ENCODE results near the gene EPSTI1. TPM values are rescaled to one million over a fixed set of nuclear protein-coding genes. Genes with fewer than 3 reads are reported as not detected.
"Not testable (repeated sequence)": the region's sequence is repeated elsewhere in the genome, so short reads cannot be mapped to it uniquely, and the experiment has no call there.

Gene EPSTI1
- total RNA-seq, 1 donor from 2014 or later, result 24.7 TPM

DNA sequence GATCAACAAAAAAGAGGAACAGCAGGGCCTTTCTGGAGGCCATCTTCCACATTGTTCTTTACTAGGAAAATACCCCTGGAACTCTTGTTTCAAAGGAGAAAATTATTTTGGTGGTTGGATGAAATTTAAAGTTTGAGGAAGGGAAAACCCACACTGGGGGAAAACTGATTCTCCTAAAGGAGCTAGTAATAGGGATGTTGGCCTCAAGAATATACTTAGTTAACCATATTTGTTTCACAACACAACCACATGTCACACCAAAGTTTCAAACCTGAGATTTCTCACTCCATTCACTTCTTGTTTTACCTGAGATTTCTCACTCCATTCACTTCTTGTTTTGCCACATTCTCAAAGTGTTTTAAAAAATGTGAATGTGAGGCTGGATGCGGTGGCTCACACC, 2.8 kb upstream of the EPSTI1 start:
- Histone ChIP-seq H3K27me3 (no peaks in the 10 kb centered on the region), H3K9me3 (no peaks in the 10 kb centered on the region), H3K27ac (no peak overlapping the region), H3K4me3 (no peak overlapping the region), H3K4me1 (peaks cover 14% of the 10 kb centered on the region), H3K36me3 (no peaks in the 10 kb centered on the region)
- no peak for ATAC-seq
- intact Hi-C loops (cut with DNase I), result no loop called here
- TF ChIP-seq, protein P1, sequence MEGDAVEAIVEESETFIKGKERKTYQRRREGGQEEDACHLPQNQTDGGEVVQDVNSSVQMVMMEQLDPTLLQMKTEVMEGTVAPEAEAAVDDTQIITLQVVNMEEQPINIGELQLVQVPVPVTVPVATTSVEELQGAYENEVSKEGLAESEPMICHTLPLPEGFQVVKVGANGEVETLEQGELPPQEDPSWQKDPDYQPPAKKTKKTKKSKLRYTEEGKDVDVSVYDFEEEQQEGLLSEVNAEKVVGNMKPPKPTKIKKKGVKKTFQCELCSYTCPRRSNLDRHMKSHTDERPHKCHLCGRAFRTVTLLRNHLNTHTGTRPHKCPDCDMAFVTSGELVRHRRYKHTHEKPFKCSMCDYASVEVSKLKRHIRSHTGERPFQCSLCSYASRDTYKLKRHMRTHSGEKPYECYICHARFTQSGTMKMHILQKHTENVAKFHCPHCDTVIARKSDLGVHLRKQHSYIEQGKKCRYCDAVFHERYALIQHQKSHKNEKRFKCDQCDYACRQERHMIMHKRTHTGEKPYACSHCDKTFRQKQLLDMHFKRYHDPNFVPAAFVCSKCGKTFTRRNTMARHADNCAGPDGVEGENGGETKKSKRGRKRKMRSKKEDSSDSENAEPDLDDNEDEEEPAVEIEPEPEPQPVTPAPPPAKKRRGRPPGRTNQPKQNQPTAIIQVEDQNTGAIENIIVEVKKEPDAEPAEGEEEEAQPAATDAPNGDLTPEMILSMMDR (IDR thresholded peaks at IDR 0.05), result no peak
- no peak for DNase-seq

DNA sequence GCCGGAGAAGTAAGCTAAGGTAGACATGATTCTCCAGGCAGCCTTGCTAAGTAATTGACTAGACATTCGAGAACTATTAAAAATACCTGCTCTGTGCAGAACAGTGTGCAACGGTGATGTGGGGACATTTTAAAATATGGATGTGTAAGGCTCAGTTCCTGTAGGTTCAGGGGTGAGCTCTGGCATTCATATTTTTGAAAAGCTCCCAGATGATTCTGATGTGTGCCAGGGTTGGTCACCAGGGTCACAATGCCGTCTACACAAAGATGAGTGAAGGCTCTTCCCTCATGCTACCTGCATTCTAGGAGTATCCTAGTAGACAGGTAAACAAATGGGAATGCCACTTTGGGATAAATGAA, 702 bp upstream of the EPSTI1 start:
- peak; percentile 6 for ATAC-seq
- H3K36me3 ChIP-seq, result no peaks in the 10 kb centered on the region
- peak overlapping the region; percentile 88 for H3K27ac ChIP-seq
- intact Hi-C loops (cut with DNase I), result no loop called here
- no peaks in the 10 kb centered on the region for H3K27me3 ChIP-seq
- TF ChIP-seq, protein P1 (IDR thresholded peaks at IDR 0.05), result no peak
- DNase-seq, result no peak
- peaks cover 14% of the 10 kb centered on the region for H3K4me1 ChIP-seq
- no peaks in the 10 kb centered on the region for H3K9me3 ChIP-seq
- H3K4me3 ChIP-seq, result peak overlapping the region; percentile 64

DNA sequence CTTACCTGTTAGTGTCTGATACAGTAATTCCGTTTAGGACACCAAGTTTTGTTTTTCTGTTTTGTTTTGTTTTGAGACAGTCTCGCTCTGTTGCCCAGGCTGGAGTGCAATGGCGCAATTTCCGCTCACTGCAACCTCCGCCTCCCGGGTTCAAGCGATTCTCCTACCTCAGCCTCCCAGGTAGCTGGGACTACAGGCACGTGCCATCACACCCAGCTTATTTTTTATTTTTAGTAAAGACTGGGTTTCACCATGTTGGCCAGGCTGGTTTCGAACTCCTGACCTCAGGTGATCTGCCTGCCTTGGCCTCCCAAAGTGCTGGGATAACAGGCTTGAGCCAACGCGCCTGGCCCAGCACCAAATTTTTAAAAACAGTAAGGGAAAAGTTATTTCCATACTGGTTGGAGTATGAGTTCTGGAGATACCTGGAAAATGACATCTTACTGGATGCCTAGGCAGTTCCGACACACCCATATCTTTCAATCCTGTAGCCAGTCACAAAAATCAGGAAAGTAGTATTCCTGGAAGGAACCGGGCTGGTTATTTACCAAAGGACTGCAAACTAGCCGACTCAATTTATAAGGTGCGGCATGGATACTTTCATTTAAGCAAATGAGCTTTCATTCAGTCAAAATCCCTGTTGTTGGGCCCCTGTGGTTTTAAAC, 676 bp downstream of the EPSTI1 start:
- intact Hi-C loops (cut with DNase I); DNase-seq; H3K36me3 ChIP-seq; ATAC-seq; H3K27me3 ChIP-seq; H3K4me1 ChIP-seq; H3K9me3 ChIP-seq: not testable (repeated sequence)
- H3K4me3 ChIP-seq, result peak overlapping the region; percentile 64
- H3K27ac ChIP-seq, result peak overlapping the region; percentile 88

DNA sequence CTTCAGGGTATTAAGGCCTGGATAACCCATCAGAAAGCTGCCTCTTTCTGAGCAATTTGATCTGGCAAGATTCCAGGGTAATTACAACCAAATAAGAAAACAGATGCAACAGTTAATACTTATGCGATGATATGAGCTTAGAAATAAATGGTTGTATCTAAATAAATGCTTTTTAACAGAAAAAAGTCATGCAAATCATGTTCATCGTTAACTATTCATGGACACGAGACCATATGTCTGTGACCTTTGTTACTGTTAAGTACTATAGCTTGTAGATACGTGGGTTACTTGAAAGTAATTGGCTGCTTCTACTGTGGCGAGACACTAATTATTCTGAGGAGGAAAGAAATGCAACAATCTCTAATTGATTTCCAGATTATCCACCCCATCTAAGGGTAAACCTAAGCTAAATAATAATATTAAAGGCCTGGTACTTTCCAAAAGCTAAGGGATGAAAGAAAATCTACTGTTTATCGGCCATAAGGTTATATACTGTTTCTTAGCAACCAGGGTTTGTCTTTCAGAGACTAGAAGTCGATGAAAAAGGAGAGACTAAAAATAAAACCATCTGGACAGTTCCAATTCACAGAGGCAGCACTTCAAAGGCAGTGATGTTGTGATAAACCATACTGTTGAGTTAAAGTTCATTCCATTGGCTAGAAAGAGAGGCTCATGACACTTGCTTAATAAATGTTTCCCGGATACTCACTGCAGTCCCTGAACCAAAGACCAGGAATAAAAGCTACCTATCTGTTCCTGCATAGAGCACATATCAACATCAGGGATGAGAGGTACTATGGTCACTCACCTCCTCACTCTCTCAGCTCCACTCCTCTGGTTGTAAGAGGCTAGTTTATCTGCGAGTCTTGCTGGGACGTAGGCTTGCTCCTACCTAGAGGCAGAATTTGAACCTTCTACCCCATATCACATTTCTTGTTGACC, 1.5 kb downstream of the EPSTI1 start:
- Histone ChIP-seq H3K4me3 (peak overlapping the region; percentile 64), H3K36me3 (no peaks in the 10 kb centered on the region), H3K4me1 (peaks cover 9% of the 10 kb centered on the region), H3K27me3 (no peaks in the 10 kb centered on the region), H3K27ac (peak overlapping the region; percentile 88), H3K9me3 (no peaks in the 10 kb centered on the region)
- TF ChIP-seq, protein P1 (IDR thresholded peaks at IDR 0.05), result no peak
- intact Hi-C loops (cut with DNase I), result no loop called here
- DNase-seq (no peak), ATAC-seq (no peak)

DNA sequence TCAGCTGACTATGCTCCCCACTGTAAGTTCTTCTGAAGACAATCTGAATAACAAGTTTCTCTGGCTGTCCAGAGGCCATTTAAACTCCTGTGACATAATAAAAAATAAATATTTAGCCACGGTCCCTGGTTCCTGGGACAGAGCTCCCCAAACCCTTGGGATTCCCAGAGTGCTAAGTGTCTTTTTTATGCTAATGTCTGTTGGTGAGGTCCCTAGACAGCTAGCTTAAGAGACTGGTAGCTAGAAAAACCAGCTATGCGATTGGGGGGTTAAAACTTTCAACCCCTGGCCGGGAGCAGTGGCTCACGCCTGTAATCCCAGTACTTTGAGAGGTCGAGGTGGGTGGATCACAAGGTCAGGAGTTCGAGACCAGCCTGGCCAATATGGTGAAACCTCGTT, 5.9 kb downstream of the EPSTI1 start:
- no peak overlapping the region for H3K4me3 ChIP-seq
- TF ChIP-seq, protein P1 (IDR thresholded peaks at IDR 0.05), result no peak
- intact Hi-C loops (cut with DNase I), result no loop called here
- no peaks in the 10 kb centered on the region for H3K27me3 ChIP-seq
- H3K4me1 ChIP-seq, result peaks cover 14% of the 10 kb centered on the region
- no peaks in the 10 kb centered on the region for H3K9me3 ChIP-seq
- no peak overlapping the region for H3K27ac ChIP-seq
- ATAC-seq (no peak), DNase-seq (no peak)
- no peaks in the 10 kb centered on the region for H3K36me3 ChIP-seq
